HL-60 (cell line): ENCODE measurements around the gene MYBL2.
"Not testable (repeated sequence)": the region's sequence is repeated elsewhere in the genome, so short reads cannot be mapped to it uniquely, and the experiment has no call there.

ENCODE experiments used
- POLR2AphosphoS5 ChIP-seq: IDR thresholded peaks from 2 replicates; pipeline ENCODE4 v1.6.1; 2012; ENCODE audit warnings: low read depth
- REST ChIP-seq: IDR thresholded peaks from 2 replicates; pipeline ENCODE4 v1.6.1; 2012; ENCODE audit warnings: low read depth; ENCODE audit not compliant: insufficient replicate concordance
- TF ChIP-seq, protein P1 (sequence below): IDR thresholded peaks from one replicate; pipeline ENCODE4 v1.5.1; 2011; ENCODE audit warnings: low read length, control low read depth, inconsistent platforms; ENCODE audit not compliant: insufficient read depth

DNA sequence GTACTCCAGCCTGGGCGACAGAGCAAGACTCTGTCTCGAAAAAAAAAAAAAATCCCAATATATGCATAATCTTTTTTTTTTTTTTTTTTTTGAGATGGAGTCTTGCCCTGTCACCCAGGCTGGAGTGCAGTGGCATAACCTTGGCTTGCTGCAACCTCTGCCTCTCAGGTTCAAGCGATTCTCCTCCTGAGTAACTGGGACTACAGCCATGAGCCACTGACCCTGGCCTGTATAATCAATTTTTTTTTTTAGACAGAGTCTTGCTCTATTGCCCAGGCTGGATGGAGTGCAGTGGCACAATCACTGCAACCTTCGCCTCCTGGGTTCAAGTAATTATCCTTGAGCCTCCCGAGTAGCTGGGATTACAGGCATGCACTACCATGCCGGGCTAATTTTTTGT lies 11.7 kb upstream of the MYBL2 start:
- TF ChIP-seq, protein P1, sequence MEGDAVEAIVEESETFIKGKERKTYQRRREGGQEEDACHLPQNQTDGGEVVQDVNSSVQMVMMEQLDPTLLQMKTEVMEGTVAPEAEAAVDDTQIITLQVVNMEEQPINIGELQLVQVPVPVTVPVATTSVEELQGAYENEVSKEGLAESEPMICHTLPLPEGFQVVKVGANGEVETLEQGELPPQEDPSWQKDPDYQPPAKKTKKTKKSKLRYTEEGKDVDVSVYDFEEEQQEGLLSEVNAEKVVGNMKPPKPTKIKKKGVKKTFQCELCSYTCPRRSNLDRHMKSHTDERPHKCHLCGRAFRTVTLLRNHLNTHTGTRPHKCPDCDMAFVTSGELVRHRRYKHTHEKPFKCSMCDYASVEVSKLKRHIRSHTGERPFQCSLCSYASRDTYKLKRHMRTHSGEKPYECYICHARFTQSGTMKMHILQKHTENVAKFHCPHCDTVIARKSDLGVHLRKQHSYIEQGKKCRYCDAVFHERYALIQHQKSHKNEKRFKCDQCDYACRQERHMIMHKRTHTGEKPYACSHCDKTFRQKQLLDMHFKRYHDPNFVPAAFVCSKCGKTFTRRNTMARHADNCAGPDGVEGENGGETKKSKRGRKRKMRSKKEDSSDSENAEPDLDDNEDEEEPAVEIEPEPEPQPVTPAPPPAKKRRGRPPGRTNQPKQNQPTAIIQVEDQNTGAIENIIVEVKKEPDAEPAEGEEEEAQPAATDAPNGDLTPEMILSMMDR, result not testable (repeated sequence)
- not testable (repeated sequence) for TF ChIP-seq POLR2AphosphoS5, REST
